GM12878 (cell line): Measurements from ENCODE around the gene NOS1AP. TPM values are rescaled to one million over a fixed set of nuclear protein-coding genes. Genes with fewer than 3 reads are reported as not detected.

Experiments
- ATAC-seq: fragments of 200-7000 bp; cut with Tn5 transposase; 3 replicates; pipeline ENCODE4 v1.9.1; 2020; ENCODE audit warnings: mild to moderate bottlenecking, moderate library complexity
- BruUV-seq: library from RNA; stranded (reverse); fragments of 400-500 nt; replicated peaks from 2 replicates; lab custom pipeline; 2021; lab: Mats Ljungman, UMichigan
- CTCF ChIA-PET: fragments of 300-600 bp; sonication (Branson Sonifier 250); formaldehyde crosslinking; extraction: SDS; loops from one replicate; lab custom pipeline; 2021; ENCODE audit warnings: inconsistent platforms; lab: Yijun Ruan, JAX
- POLR2A ChIA-PET: fragments of 350-600 bp; formaldehyde crosslinking; extraction: SDS; loops from one replicate; lab custom pipeline; 2021; ENCODE audit warnings: inconsistent platforms; lab: Charles Lee
- RAD21 ChIA-PET: fragments of 300-600 bp; sonication (Branson Sonifier 250); formaldehyde crosslinking; loops from one replicate; lab custom pipeline; 2023; ENCODE audit warnings: antibody characterized with exemption; ENCODE audit not compliant: unreplicated experiment; lab: Charles Lee
- SMC1A ChIA-PET: fragments of 300-600 bp; sonication (Branson Sonifier 250); formaldehyde crosslinking; loops from one replicate; lab custom pipeline; 2023; ENCODE audit not compliant: unreplicated experiment, uncharacterized antibody; lab: Charles Lee
- DNase-seq: peaks from one replicate; pipeline ENCODE4 v3.0.0-alpha.2; 2011; ENCODE audit warnings: low read depth, low spot score
- FAIRE-seq: peaks from 3 replicates; lab custom pipeline; 2011; peaks lifted over from hg19 to GRCh38; lab: Jason Lieb, UNC
- H2AFZ ChIP-seq: 2 replicates; pipeline ENCODE4 v1.6.0; 2011; ENCODE audit warnings: low read depth, low read length, control low read depth; ENCODE audit not compliant: control insufficient read depth
- H3K27ac ChIP-seq: 2 replicates; pipeline ENCODE4 v1.5.1; 2011; ENCODE audit warnings: control low read depth; ENCODE audit not compliant: control insufficient read depth, insufficient read depth
- H3K27me3 ChIP-seq, 2 experiments: replicated peaks in 1 of 2; 2 replicates each; pipeline versions ENCODE4 v1.6.0 to v1.6.1; 2011; ENCODE audit warnings: low read length in 1 of 2; ENCODE audit not compliant: control insufficient read depth in 2 of 2, insufficient read depth in 2 of 2
- H3K36me3 ChIP-seq, 2 experiments: 2 replicates each; pipeline ENCODE4 v1.5.1; 2011; ENCODE audit warnings: low read length in 1 of 2; ENCODE audit not compliant: control insufficient read depth in 2 of 2, insufficient read depth in 2 of 2
- H3K4me1 ChIP-seq: 2 replicates; pipeline ENCODE4 v1.6.1; 2011; ENCODE audit warnings: mild to moderate bottlenecking, low read length, moderate library complexity, mixed read lengths; ENCODE audit not compliant: control insufficient read depth, insufficient read depth
- H3K4me2 ChIP-seq: 2 replicates; pipeline ENCODE4 v1.6.0; 2011; ENCODE audit warnings: control low read depth; ENCODE audit not compliant: control insufficient read depth, insufficient read depth
- H3K4me3 ChIP-seq: fragments of 200-600 bp; sonication (generic); 2 replicates; pipeline ENCODE4 v1.5.1; 2016
- H3K79me2 ChIP-seq: 2 replicates; pipeline ENCODE4 v1.6.0; 2011; ENCODE audit warnings: low read length; ENCODE audit not compliant: control insufficient read depth, insufficient read depth
- H3K9ac ChIP-seq: 2 replicates; pipeline ENCODE4 v1.8.0; 2011; ENCODE audit warnings: low read length, control low read depth, mixed read lengths; ENCODE audit not compliant: control insufficient read depth, insufficient read depth
- H3K9me3 ChIP-seq: replicated peaks from 3 replicates; pipeline ENCODE4 v1.5.1; 2011; ENCODE audit warnings: mild to moderate bottlenecking, low read length; ENCODE audit not compliant: control insufficient read depth, insufficient read depth
- H4K20me1 ChIP-seq: 2 replicates; pipeline ENCODE4 v1.6.0; 2011; ENCODE audit not compliant: control insufficient read depth, insufficient read depth
- ETV6 ChIP-seq, 2 experiments: fragments of 450-650 bp in 1 of 2; IDR thresholded peaks in 1 of 2; conservative IDR thresholded peaks in 1 of 2; 2 replicates each; pipeline ENCODE4 v1.6.1; 2014; ENCODE audit warnings: antibody characterized with exemption in 1 of 2, borderline replicate concordance in 1 of 2, low read depth in 1 of 2, mild to moderate bottlenecking in 1 of 2, moderate library complexity in 1 of 2
- HDAC6 ChIP-seq: fragments of 200-600 bp; sonication (generic); IDR thresholded peaks from one replicate; pipeline ENCODE4 v1.8.0; 2017; ENCODE audit warnings: antibody characterized with exemption; ENCODE audit not compliant: unreplicated experiment
- KDM1A ChIP-seq: fragments of 200-600 bp; sonication (generic); IDR thresholded peaks from 2 replicates; pipeline ENCODE4 v1.6.1; 2016; ENCODE audit warnings: borderline replicate concordance
- KLF5 ChIP-seq: fragments of 450-650 bp; IDR thresholded peaks from 2 replicates; pipeline ENCODE4 v1.6.1; 2014; ENCODE audit warnings: mild to moderate bottlenecking; ENCODE audit not compliant: partially characterized antibody
- MXI1 ChIP-seq: fragments of 150-350 bp; IDR thresholded peaks from 2 replicates; pipeline ENCODE4 v1.6.1; 2011; ENCODE audit warnings: low read depth, mild to moderate bottlenecking, inconsistent platforms, low read length, improper control_type of control experiment
- NFYA ChIP-seq: IDR thresholded peaks from 2 replicates; pipeline ENCODE4 v1.6.1; 2011; ENCODE audit warnings: low read depth, mild to moderate bottlenecking, low read length, improper control_type of control experiment, borderline replicate concordance
- NFYB ChIP-seq: IDR thresholded peaks from 2 replicates; pipeline ENCODE4 v1.6.1; 2011; ENCODE audit warnings: low read depth, mild to moderate bottlenecking, low read length, improper control_type of control experiment, moderate library complexity; ENCODE audit not compliant: insufficient read depth
- POLR2A ChIP-seq: IDR thresholded peaks from 2 replicates; pipeline ENCODE4 v1.6.1; 2011; ENCODE audit warnings: low read depth, mild to moderate bottlenecking, low read length
- SKIL ChIP-seq: fragments of 450-650 bp; IDR thresholded peaks from 2 replicates; pipeline ENCODE4 v1.6.1; 2017; ENCODE audit warnings: mild to moderate bottlenecking, low read depth, inconsistent platforms; ENCODE audit not compliant: poor library complexity, severe bottlenecking
- WGBS: methylation state at CpG from one replicate; pipeline ENCODE4 v1.1.6; 2016; ENCODE audit warnings: low lambda C conversion rate; ENCODE audit not compliant: insufficient replicate concordance, insufficient coverage; ENCODE audit errors: missing lambda C conversion rate; 5-methylcytosine and 5-hydroxymethylcytosine counted together
- in situ Hi-C: fragments of 300-500 bp; cut with MboI; formaldehyde crosslinking; loops from 9 replicates; pipeline ENCODE4 v1.14.3; 2018; ENCODE audit warnings: mixed read lengths
- intact Hi-C: fragments of 100-400 bp; cut with micrococcal nuclease; formaldehyde crosslinking; loops from one replicate; pipeline ENCODE4 v1.14.2; 2022; ENCODE audit not compliant: unreplicated experiment
- polyA plus RNA-seq, 11 experiments: library from polyadenylated mRNA; depleted of rRNA in 4 of 11; unstranded in 6 of 11; stranded (reverse) in 5 of 11; fragments of >200 nt; fragmentation: Nextera tagmentation in 4 of 11; fragmentation: Illumina TruSeq in 1 of 11; extraction: Ambion mirVana in 4 of 11; extraction: Trizol in 1 of 11; gene quantifications; 1 replicate in 1 of 11; 2 replicates in 10 of 11; pipeline versions ENCODE4 v1.2.1 to v1.2.3, GENCODE V29; 2011 to 2016; ENCODE audit warnings: inconsistent platforms in 2 of 11, missing spikeins in 2 of 11, low read depth in 1 of 11
- total RNA-seq, 4 experiments: library from RNA; depleted of rRNA in 3 of 4; stranded (reverse); fragments of >200 nt in 3 of 4; fragmentation: Illumina TruSeq in 1 of 4; extraction: Trizol in 1 of 4; gene quantifications; 2 replicates each; pipeline versions ENCODE4 v1.2.1 to v1.2.3, GENCODE V29; 2013 to 2021
- TF ChIP-seq, protein P1 (sequence below): IDR thresholded peaks from 2 replicates; pipeline ENCODE4 v1.6.1; 2011; ENCODE audit warnings: mild to moderate bottlenecking, low read depth, low read length, moderate library complexity; ENCODE audit not compliant: insufficient replicate concordance

Gene NOS1AP
- total and polyA plus RNA-seq, 10 of the 15 experiments (the other 5 are each of a cell fraction or from before 2014, with no cell fraction given) = 0.03 to 0.15 TPM; not detected in 8

GRCh38 chr1:162087111-162087510 lies 17.6 kb downstream of the NOS1AP start:
- no peak for DNase-seq
- ChIA-PET RAD21 (no interaction called here), SMC1A (no interaction called here), POLR2A (no interaction called here), CTCF (no interaction called here)
- ATAC-seq = no peak
- H3K9me3 ChIP-seq = no peaks in the 10 kb centered on the region
- WGBS = 0% methylated on average over 1 of the region's 1 CpG
- H4K20me1 ChIP-seq = no peaks in the 10 kb centered on the region
- in situ Hi-C loops = no loop called here
- H3K4me1 ChIP-seq = no peaks in the 10 kb centered on the region
- H3K27me3 ChIP-seq = no peaks in the 10 kb centered on the region; a peak in 2 of 4 replicates
- H3K79me2 ChIP-seq = no peaks in the 10 kb centered on the region
- no peak overlapping the region for H3K27ac ChIP-seq
- H3K4me2 ChIP-seq = no peak overlapping the region
- no peak for FAIRE-seq
- no peak overlapping the region for H3K4me3 ChIP-seq
- no TSS peak for BruUV-seq
- no peak overlapping the region for H3K9ac ChIP-seq
- no peaks in the 10 kb centered on the region for H3K36me3 ChIP-seq
- TF ChIP-seq KLF5 (no peak), KDM1A (no peak), NFYB (no peak), NFYA (no peak), ETV6 (conservative IDR thresholded peaks at IDR 0.05 in 1 of 2, IDR thresholded peaks at IDR 0.05 in 1 of 2; ENCODE audit: borderline replicate concordance in 1 of 2, low read depth in 1 of 2) (no peak), POLR2A (no peak), HDAC6 (no peak), SKIL (no peak), MXI1 (no peak)
- TF ChIP-seq, protein P1, sequence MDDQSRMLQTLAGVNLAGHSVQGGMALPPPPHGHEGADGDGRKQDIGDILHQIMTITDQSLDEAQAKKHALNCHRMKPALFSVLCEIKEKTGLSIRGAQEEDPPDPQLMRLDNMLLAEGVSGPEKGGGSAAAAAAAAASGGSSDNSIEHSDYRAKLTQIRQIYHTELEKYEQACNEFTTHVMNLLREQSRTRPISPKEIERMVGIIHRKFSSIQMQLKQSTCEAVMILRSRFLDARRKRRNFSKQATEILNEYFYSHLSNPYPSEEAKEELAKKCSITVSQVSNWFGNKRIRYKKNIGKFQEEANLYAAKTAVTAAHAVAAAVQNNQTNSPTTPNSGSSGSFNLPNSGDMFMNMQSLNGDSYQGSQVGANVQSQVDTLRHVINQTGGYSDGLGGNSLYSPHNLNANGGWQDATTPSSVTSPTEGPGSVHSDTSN = no peak
- H2AFZ ChIP-seq = no peak overlapping the region
- intact Hi-C loops = no loop called here
